ENCODE results near the gene GATA2. TPM values are rescaled to one million over a fixed set of nuclear protein-coding genes. Genes with fewer than 3 reads are reported as not detected.

Gene GATA2
- total RNA-seq, 1 donor from 2014 or later = 68.3 TPM

DNA sequence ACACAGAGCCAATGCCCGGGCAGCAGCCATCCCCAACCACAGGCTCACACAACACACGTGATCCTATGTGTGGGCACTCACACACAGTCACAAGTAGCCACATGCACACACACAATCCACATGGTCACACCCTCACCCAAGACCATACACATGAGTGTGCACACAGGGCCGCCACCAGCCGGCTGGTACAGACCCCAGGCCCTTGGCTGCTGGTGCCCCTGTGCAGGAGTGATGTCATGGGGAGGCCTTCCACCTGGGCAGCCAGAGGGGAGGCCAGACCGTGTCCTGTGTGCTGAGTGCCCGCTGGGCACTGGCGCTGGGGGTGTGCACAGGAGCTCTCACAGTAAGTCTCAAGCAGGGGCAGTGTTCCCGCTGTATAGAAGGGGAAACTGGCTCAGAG is 63.2 kb downstream of the GATA2 start:
- no peak overlapping the region for H3K27ac ChIP-seq
- H3K4me1 ChIP-seq = peaks cover 19% of the 10 kb centered on the region
- intact Hi-C loops (cut with DNase I) = no loop called here
- H3K36me3 ChIP-seq = no peaks in the 10 kb centered on the region
- no peaks in the 10 kb centered on the region for H3K9me3 ChIP-seq
- H3K27me3 ChIP-seq (ENCODE audit: low read depth) = peaks cover 50% of the 10 kb centered on the region
- DNase-seq (no peak), ATAC-seq (no peak)
- no peak overlapping the region for H3K4me3 ChIP-seq
- no peak for TF ChIP-seq CTCF (IDR thresholded peaks at IDR 0.05)

Other genes starting within 250 kb of the GATA2 start
- not detected for gene DNAJB8, start 26.3 kb downstream of the GATA2 start, total RNA-seq
- 198 TPM for gene RPN1, start 157.6 kb upstream of the GATA2 start, total RNA-seq
- 278 TPM for gene RAB7A, start 233.0 kb upstream of the GATA2 start, total RNA-seq